Naive B cell (primary cell): ENCODE measurements around the gene SLC41A3. TPM values are rescaled to one million over a fixed set of nuclear protein-coding genes. Genes with fewer than 3 reads are reported as not detected.
A peak's percentile ranks its signal among the peaks of the same experiment; 100 is the strongest.
"Not testable (repeated sequence)": the region's sequence is repeated elsewhere in the genome, so short reads cannot be mapped to it uniquely, and the experiment has no call there.

ENCODE experiments used
- ATAC-seq, 2 donors: fragments of 150-1000 bp; cut with Tn5 transposase; 2 replicates each; pipeline ENCODE4 v1.10.0; 2021; ENCODE audit warnings: low read depth in 2 of 2, mild to moderate bottlenecking in 2 of 2, moderate library complexity in 2 of 2
- DNase-seq: peaks from one replicate; pipeline ENCODE4 v3.0.0; 2022
- H3K27ac Mint-ChIP-seq, 6 donors: one replicate each; pipeline ENCODE4 v1.8.0; 2020 to 2022; ENCODE audit warnings: mild to moderate bottlenecking in 6 of 6, mixed read lengths in 6 of 6, moderate library complexity in 5 of 6, inconsistent platforms in 2 of 6
- H3K27me3 Mint-ChIP-seq, 3 donors: one replicate each; pipeline ENCODE4 v1.8.0; 2021 to 2022; ENCODE audit warnings: mixed read lengths in 3 of 3, mild to moderate bottlenecking in 1 of 3
- H3K36me3 Mint-ChIP-seq, 2 donors: one replicate each; pipeline ENCODE4 v1.8.0; 2020 to 2022; ENCODE audit warnings: mixed read lengths in 2 of 2, inconsistent platforms in 1 of 2, mild to moderate bottlenecking in 1 of 2
- H3K4me1 Mint-ChIP-seq, 3 donors: one replicate each; pipeline ENCODE4 v1.8.0; 2020 to 2022; ENCODE audit warnings: mixed read lengths in 3 of 3, inconsistent platforms in 1 of 3, mild to moderate bottlenecking in 1 of 3, moderate library complexity in 1 of 3
- H3K4me3 Mint-ChIP-seq, 8 donors: one replicate each; pipeline ENCODE4 v1.8.0; 2020 to 2022; ENCODE audit warnings: mild to moderate bottlenecking in 8 of 8, mixed read lengths in 8 of 8, moderate library complexity in 8 of 8, inconsistent platforms in 2 of 8
- H3K9me3 Mint-ChIP-seq, 7 donors: one replicate each; pipeline ENCODE4 v1.8.0; 2020 to 2022; ENCODE audit warnings: mixed read lengths in 7 of 7, mild to moderate bottlenecking in 5 of 7, inconsistent platforms in 2 of 7, moderate library complexity in 1 of 7
- polyA plus RNA-seq, 6 donors: library from polyadenylated mRNA; unstranded; fragments of 300-500 nt; fragmentation: Illumina TruSeq; gene quantifications; one replicate each; pipeline ENCODE4 v1.2.3, GENCODE V29; 2021; ENCODE audit warnings: low read depth in 6 of 6

The SLC41A3 gene
- polyA plus RNA-seq, 6 donors from 2014 or later, result 21.4 to 28.7 (median 24.9) TPM

DNA sequence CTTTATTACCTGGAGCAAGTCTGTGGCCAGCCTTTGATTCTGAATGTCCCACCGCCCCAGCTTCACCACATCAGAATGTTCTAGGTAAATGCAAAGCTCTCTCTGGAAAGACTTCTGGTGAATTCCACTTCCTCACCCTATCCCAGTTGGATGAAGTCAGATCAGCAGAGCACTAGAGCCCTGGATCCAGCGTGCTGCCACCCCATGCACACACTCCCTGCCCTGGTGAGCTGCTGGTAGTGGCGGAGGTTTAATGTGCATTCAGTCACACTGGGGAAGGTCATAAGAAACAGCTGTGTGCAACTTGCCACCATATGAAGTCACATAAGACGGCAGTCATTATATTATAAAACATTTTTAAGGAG is 16.3 kb upstream of the SLC41A3 start:
- Mint-ChIP-seq H3K4me3 (no peak overlapping the region), H3K9me3 (peaks cover 6 to 32% (median 23%) of the 10 kb centered on the region in 7 donors), H3K4me1 (no peaks in the 10 kb centered on the region), H3K27me3 (peaks cover 0 to 19% (median 11%) of the 10 kb centered on the region in 3 donors), H3K27ac (no peak overlapping the region), H3K36me3 (peaks cover 6 to 7% of the 10 kb centered on the region in 2 donors)
- DNase-seq (no peak), ATAC-seq (no peak)

GRCh38 chr3:126098391-126098858 is 14.5 kb upstream of the SLC41A3 start:
- H3K9me3 Mint-ChIP-seq, result peaks cover 9 to 46% (median 31%) of the 10 kb centered on the region in 7 donors
- no peaks in the 10 kb centered on the region for H3K4me1 Mint-ChIP-seq
- DNase-seq, result no peak
- no peak for ATAC-seq
- H3K4me3 Mint-ChIP-seq, result no peak overlapping the region
- no peak overlapping the region for H3K27ac Mint-ChIP-seq
- peaks cover 15% of the 10 kb centered on the region in 2 donors for H3K36me3 Mint-ChIP-seq
- H3K27me3 Mint-ChIP-seq, result peaks cover 0 to 19% (median 11%) of the 10 kb centered on the region in 3 donors

- Mint-ChIP-seq H3K4me1 (no peaks in the 10 kb centered on the region), H3K9me3 (peaks cover 9 to 48% (median 33%) of the 10 kb centered on the region in 7 donors), H3K27ac (no peak overlapping the region), H3K27me3 (peaks cover 0 to 19% (median 11%) of the 10 kb centered on the region in 3 donors), H3K4me3 (no peak overlapping the region), H3K36me3 (peaks cover 15% of the 10 kb centered on the region in 2 donors)
- ATAC-seq (no peak), DNase-seq (no peak)
Measured at GRCh38 chr3:126097801-126098200, 13.9 kb upstream of the SLC41A3 start.

DNA sequence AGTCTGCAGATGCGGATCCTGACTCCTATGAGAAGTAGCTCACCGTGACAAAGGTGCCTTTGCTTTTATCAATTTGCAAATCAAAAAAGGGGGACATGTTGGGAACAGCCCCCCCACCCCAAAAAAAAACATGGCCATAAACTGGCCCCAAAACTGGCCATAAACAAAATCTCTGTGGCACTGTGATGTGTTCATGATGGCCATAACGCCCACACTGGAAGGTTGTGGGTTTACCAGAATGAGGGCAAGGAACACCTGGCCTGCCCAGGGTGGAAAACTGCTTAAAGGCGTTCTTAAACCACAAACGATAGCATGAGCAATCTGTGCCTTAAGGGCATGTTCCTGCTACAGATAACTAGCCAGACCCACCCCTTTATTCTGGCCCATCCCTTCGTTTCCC is 12.3 kb upstream of the SLC41A3 start:
- not testable (repeated sequence) for ATAC-seq, DNase-seq, H3K27ac Mint-ChIP-seq, H3K4me3 Mint-ChIP-seq, H3K4me1 Mint-ChIP-seq
- H3K36me3 Mint-ChIP-seq, result peaks cover 15% of the 10 kb centered on the region in 2 donors
- H3K27me3 Mint-ChIP-seq, result peaks cover 0 to 24% (median 5%) of the 10 kb centered on the region in 3 donors
- H3K9me3 Mint-ChIP-seq, result peaks cover 9 to 64% (median 47%) of the 10 kb centered on the region in 7 donors

DNA sequence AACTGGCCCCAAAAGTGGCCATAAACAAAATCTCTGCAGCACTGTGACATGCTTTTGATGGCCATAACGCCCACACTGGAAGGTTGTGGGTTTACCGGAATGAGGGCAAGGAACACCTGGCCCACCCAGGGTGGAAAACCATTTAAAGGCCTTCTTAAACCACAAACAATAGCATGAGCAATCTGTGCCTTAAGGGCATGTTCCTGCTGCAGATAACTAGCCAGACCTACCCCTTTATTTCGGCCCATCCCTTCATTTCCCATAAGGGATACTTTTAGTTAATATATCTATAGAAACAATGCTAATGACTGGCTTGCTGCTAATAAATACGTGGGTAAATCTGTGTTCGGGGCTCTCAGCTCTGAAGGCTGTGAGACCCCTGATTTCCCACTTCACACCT is 8.2 kb upstream of the SLC41A3 start:
- H3K4me3 Mint-ChIP-seq, DNase-seq, H3K27ac Mint-ChIP-seq, ATAC-seq, H3K4me1 Mint-ChIP-seq: not testable (repeated sequence)
- H3K27me3 Mint-ChIP-seq, result peaks cover 0 to 18% (median 0%) of the 10 kb centered on the region in 3 donors
- H3K9me3 Mint-ChIP-seq, result peaks cover 8 to 55% (median 43%) of the 10 kb centered on the region in 7 donors
- peaks cover 15 to 20% of the 10 kb centered on the region in 2 donors for H3K36me3 Mint-ChIP-seq

- Mint-ChIP-seq H3K27ac (no peak overlapping the region), H3K4me3 (no peak overlapping the region), H3K9me3 (peaks cover 0 to 18% (median 13%) of the 10 kb centered on the region in 7 donors), H3K27me3 (peaks cover 0 to 18% (median 0%) of the 10 kb centered on the region in 3 donors), H3K36me3 (peaks cover 0 to 5% of the 10 kb centered on the region in 2 donors), H3K4me1 (peaks cover 15 to 25% (median 18%) of the 10 kb centered on the region in 3 donors)
- ATAC-seq (no peak), DNase-seq (no peak)
Measured at GRCh38 chr3:126087552-126088175, 3.7 kb upstream of the SLC41A3 start.

- DNase-seq (no peak), ATAC-seq (no peak)
- Mint-ChIP-seq H3K4me3 (peak overlapping the region in 4 of 8 donors; percentile 42 to 95 (median 86)), H3K9me3 (peaks cover 0 to 3% (median 0%) of the 10 kb centered on the region in 7 donors), H3K27ac (peak overlapping the region in 1 of 6 donors; percentile 92), H3K4me1 (peaks cover 15 to 25% (median 23%) of the 10 kb centered on the region in 3 donors), H3K36me3 (peaks cover 0 to 1% of the 10 kb centered on the region in 2 donors), H3K27me3 (peaks cover 0 to 2% (median 0%) of the 10 kb centered on the region in 3 donors)
Measured at GRCh38 chr3:126085841-126086240, 1.9 kb upstream of the SLC41A3 start.

DNA sequence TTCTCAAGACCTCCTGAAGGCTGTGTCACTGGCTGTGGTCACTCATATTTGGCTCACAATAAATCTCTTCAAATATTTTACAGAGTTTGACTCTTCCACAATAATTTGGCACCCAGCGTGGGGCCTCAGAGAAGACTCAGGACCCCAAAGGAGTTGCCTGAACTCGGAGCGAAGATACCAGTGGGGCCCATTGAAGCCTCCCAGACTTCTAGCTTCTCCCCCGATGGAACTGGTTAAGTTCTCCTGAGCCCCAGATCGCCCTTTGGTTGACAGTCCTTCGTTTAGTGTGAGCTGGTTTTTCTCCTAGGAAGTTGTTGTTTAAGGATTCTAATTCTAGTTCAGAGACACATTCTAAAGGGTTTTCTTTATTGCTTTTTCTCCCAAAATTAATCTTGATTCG is 1.4 kb upstream of the SLC41A3 start:
- Mint-ChIP-seq H3K4me3 (peak overlapping the region; percentile 78 to 97 (median 91)), H3K36me3 (no peaks in the 10 kb centered on the region), H3K27me3 (no peaks in the 10 kb centered on the region), H3K9me3 (peaks cover 0 to 3% (median 0%) of the 10 kb centered on the region in 7 donors), H3K27ac (peak overlapping the region in 4 of 6 donors; percentile 63 to 92 (median 82)), H3K4me1 (peaks cover 15 to 25% (median 24%) of the 10 kb centered on the region in 3 donors)
- ATAC-seq (no peak), DNase-seq (no peak)

DNA sequence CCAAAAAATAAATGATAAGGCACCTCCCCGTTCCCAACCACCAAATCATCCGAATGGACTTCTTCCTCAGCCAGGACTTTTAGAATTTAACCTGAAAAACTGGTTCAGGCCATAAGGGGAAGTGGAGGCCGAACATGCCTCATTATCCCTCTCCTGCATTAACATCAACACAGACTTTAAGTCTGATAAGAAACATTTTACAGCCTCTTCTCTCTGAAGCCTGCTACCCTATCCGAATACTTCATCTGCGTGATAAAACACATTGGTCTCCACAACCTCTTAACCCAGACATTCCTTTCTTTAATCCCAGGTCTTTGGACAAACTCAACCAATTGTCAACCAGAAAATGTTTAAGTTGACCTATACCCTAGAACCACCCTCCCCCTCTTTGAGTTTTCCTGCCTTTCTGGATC is 850 bp upstream of the SLC41A3 start:
- ATAC-seq, result no peak
- Mint-ChIP-seq H3K4me3 (peak overlapping the region; percentile 78 to 97 (median 91)), H3K27me3 (no peaks in the 10 kb centered on the region), H3K4me1 (peaks cover 15 to 25% (median 24%) of the 10 kb centered on the region in 3 donors), H3K27ac (peak overlapping the region in 5 of 6 donors; percentile 76 to 92 (median 82)), H3K36me3 (no peaks in the 10 kb centered on the region), H3K9me3 (peaks cover 0 to 3% (median 0%) of the 10 kb centered on the region in 7 donors)
- DNase-seq, result no peak

DNA sequence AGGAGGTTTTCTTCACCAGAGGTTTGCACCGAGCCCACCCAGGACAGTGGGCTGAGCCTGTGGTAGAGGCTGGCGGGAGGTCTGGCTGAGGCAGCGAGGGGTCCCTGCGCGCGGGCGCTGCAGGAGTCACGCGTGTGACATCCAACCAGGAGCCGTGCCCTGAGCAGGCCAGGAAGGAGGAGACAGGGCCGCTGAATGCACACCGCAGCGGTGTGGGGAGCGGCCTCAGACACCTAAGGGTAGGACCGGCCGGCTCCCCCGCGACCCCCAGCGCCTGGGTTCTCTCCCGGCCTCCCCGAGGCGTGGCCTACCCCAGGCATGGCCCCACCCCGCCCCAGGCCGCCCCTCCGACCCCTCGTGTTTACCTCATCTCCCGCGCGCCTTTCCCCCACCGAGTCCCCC is 412 bp downstream of the SLC41A3 start:
- Mint-ChIP-seq H3K36me3 (no peaks in the 10 kb centered on the region), H3K27ac (peak overlapping the region in 5 of 6 donors; percentile 21 to 92 (median 88)), H3K27me3 (no peaks in the 10 kb centered on the region), H3K9me3 (peaks cover 0 to 3% (median 0%) of the 10 kb centered on the region in 7 donors), H3K4me3 (peak overlapping the region; percentile 90 to 97 (median 94)), H3K4me1 (peaks cover 15 to 32% (median 25%) of the 10 kb centered on the region in 3 donors)
- DNase-seq, result peak; percentile 30
- ATAC-seq, result peak; percentile 41

- Mint-ChIP-seq H3K27ac (peak overlapping the region; percentile 66 to 96 (median 90)), H3K27me3 (no peaks in the 10 kb centered on the region), H3K9me3 (peaks cover 0 to 3% (median 0%) of the 10 kb centered on the region in 7 donors), H3K4me1 (peaks cover 15 to 32% (median 25%) of the 10 kb centered on the region in 3 donors), H3K4me3 (peak overlapping the region; percentile 90 to 97 (median 94)), H3K36me3 (no peaks in the 10 kb centered on the region)
- DNase-seq (no peak), ATAC-seq (no peak)
Measured at GRCh38 chr3:126083138-126083445, 832 bp downstream of the SLC41A3 start.

DNA sequence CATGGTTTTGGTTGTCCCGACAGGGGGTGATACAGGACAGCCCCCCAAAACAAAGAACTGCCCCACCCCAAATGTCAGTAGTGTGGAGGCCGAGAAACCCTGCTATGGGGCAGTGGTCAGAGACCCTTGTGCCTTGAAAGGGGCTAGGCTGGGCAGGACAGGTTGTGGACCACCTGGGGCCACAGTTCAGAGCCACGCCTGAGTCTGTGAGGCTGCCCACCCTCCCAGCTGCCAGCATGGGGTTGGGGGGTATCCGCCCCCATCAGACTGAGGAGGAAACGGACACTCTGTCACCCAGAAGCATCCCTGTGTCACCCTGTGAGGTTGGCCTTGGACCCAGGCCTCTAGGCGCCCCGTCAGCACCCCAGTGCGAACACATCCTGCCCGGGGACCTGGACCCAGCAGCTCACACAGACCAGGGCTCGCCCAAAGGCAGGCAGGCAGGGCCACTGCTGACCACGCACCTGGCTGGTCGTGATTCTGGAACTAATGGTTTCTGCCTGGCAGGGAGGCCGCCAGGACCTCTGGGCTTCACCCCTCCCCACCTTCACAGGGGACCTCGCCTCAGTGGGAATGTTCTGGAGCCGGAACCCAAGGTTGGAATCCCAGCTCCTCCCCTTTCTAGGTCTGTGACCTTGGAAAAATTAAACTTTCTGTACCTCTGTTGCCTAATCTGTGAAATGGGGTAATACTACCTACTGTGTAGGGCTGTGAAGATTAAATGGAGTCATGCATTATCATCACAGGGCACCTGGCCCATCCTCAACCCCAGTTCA is 1.4 kb downstream of the SLC41A3 start:
- Mint-ChIP-seq H3K36me3 (no peaks in the 10 kb centered on the region), H3K4me1 (peaks cover 15 to 32% (median 25%) of the 10 kb centered on the region in 3 donors), H3K9me3 (peaks cover 0 to 3% (median 0%) of the 10 kb centered on the region in 7 donors), H3K27me3 (no peaks in the 10 kb centered on the region), H3K4me3 (peak overlapping the region; percentile 90 to 97 (median 94)), H3K27ac (peak overlapping the region; percentile 66 to 96 (median 90))
- DNase-seq (no peak), ATAC-seq (no peak)

- H3K4me3 Mint-ChIP-seq, result peak overlapping the region in 7 of 8 donors; percentile 22 to 94 (median 51)
- peak overlapping the region in 2 of 6 donors; percentile 41 to 83 for H3K27ac Mint-ChIP-seq
- peaks cover 15 to 32% (median 25%) of the 10 kb centered on the region in 3 donors for H3K4me1 Mint-ChIP-seq
- no peaks in the 10 kb centered on the region for H3K36me3 Mint-ChIP-seq
- DNase-seq, result no peak
- H3K9me3 Mint-ChIP-seq, result peaks cover 0 to 3% (median 0%) of the 10 kb centered on the region in 7 donors
- no peaks in the 10 kb centered on the region for H3K27me3 Mint-ChIP-seq
- ATAC-seq, result no peak
Measured at GRCh38 chr3:126081618-126082361, 2.1 kb downstream of the SLC41A3 start.
